ENCODE results near the gene TMPRSS13.

DNA sequence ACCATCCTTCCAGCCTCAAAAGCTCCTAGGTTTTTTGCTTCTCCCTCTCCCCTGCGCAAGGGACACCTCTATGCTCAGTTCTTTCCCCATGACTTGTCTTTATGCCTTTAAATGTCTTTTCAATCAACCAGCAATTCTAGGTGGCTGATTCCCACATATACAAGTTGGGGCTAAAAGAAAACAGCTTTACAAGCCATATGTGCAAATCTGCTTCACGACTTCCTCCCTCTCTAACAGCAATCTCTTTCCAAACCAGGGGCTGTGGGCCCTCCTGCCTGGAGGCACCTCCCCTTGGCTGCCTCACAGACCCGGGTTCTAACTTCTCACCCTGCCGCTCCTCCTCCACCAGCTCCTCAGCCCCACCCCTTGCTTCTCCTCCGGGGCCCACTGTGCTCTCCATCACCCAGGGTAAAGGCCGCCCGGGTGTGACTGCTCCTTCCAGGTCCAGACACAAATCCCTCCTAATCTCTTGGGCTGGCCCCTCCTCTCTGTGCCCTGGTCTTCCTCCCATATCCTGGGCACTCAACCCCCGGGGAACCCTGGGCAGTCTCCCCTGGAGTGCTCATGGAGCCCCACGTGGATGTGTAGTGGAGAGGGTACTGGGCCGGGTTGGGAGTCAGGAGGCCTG, 14.1 kb downstream of the TMPRSS13 start:
- TF ChIP-seq POLR2A (IDR thresholded peaks at IDR 0.05), result no peak
- TF ChIP-seq, protein P1, sequence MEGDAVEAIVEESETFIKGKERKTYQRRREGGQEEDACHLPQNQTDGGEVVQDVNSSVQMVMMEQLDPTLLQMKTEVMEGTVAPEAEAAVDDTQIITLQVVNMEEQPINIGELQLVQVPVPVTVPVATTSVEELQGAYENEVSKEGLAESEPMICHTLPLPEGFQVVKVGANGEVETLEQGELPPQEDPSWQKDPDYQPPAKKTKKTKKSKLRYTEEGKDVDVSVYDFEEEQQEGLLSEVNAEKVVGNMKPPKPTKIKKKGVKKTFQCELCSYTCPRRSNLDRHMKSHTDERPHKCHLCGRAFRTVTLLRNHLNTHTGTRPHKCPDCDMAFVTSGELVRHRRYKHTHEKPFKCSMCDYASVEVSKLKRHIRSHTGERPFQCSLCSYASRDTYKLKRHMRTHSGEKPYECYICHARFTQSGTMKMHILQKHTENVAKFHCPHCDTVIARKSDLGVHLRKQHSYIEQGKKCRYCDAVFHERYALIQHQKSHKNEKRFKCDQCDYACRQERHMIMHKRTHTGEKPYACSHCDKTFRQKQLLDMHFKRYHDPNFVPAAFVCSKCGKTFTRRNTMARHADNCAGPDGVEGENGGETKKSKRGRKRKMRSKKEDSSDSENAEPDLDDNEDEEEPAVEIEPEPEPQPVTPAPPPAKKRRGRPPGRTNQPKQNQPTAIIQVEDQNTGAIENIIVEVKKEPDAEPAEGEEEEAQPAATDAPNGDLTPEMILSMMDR (IDR thresholded peaks at IDR 0.05), result no peak
